ENCODE measurements around the gene ADD2. TPM values are rescaled to one million over a fixed set of nuclear protein-coding genes. Genes with fewer than 3 reads are reported as not detected.
A peak's percentile ranks its signal among the peaks of the same experiment; 100 is the strongest.

ADD2 gene
- total and polyA plus RNA-seq, 2 experiments from 2014 or later: 34.6 to 223 TPM

GRCh38 chr2:70752396-70752795, 15.6 kb downstream of the ADD2 start:
- H3K4me1 Mint-ChIP-seq: peaks cover 49% of the 10 kb centered on the region

GRCh38 chr2:70751881-70752280, 16.1 kb downstream of the ADD2 start:
- Mint-ChIP-seq H3K9me3 (no peaks in the 10 kb centered on the region), H3K4me3 (no peak overlapping the region), H3K36me3 (ENCODE audit: low read depth) (peaks cover 14% of the 10 kb centered on the region), H3K27me3 (ENCODE audit: insufficient read depth, low read depth, poor library complexity) (peaks cover 4% of the 10 kb centered on the region), H3K27ac (no peak overlapping the region), H3K4me1 (peaks cover 49% of the 10 kb centered on the region)
- TF ChIP-seq ZNF331 (CRISPR knock-in tag; IDR thresholded peaks at IDR 0.05; ENCODE audit: low read depth) (no peak), ZNF114 (CRISPR knock-in tag; IDR thresholded peaks at IDR 0.05) (no peak), JUNB (IDR thresholded peaks at IDR 0.05; ENCODE audit: unreplicated experiment) (no peak), EZH2 (IDR thresholded peaks at IDR 0.05; ENCODE audit: low read depth, unreplicated experiment) (no peak)
- Histone ChIP-seq H3K27me3 (ENCODE audit: insufficient read depth) (no peaks in the 10 kb centered on the region), H3K9me2 (ENCODE audit: insufficient read depth) (0 out of 2 replicates have a peak, but pooled peaks cover 3% of the 10 kb centered on the region), H3K4me1 (ENCODE audit: insufficient read depth) (peaks cover 66% of the 10 kb centered on the region), H3K79me2 (replicated peaks; ENCODE audit: insufficient read depth) (peaks cover 100% of the 10 kb centered on the region), H3K36me3 (ENCODE audit: insufficient read depth) (no peaks in the 10 kb centered on the region), H3K4me3 (no peak overlapping the region), H4K20me1 (replicated peaks; ENCODE audit: insufficient read depth) (peaks cover 95% of the 10 kb centered on the region), H3K27ac (ENCODE audit: low read depth) (no peak overlapping the region), H3K4me2 (no peak overlapping the region; the same call in 1 of the 2 replicates), H3F3A (replicated peaks; ENCODE audit: low read depth) (no peaks in the 10 kb centered on the region), H2AFZ (no peak overlapping the region)
- DNase-seq (ENCODE audit: low spot score) (no peak), ATAC-seq (no peak)

More at GRCh38 chr2:70752396-70752795, 15.6 kb downstream of the ADD2 start:
- Histone ChIP-seq H3K27me3 (ENCODE audit: insufficient read depth) (no peaks in the 10 kb centered on the region), H3K4me1 (ENCODE audit: insufficient read depth) (peaks cover 70% of the 10 kb centered on the region), H2AFZ (no peak overlapping the region), H3K79me2 (replicated peaks; ENCODE audit: insufficient read depth) (peaks cover 100% of the 10 kb centered on the region), H3K4me3 (no peak overlapping the region), H3K9me2 (ENCODE audit: insufficient read depth) (0 out of 2 replicates have a peak, but pooled peaks cover 3% of the 10 kb centered on the region), H3K4me2 (no peak overlapping the region; the same call in 1 of the 2 replicates), H3K36me3 (ENCODE audit: insufficient read depth) (no peaks in the 10 kb centered on the region), H3F3A (replicated peaks; ENCODE audit: low read depth) (no peaks in the 10 kb centered on the region), H4K20me1 (replicated peaks; ENCODE audit: insufficient read depth) (peaks cover 96% of the 10 kb centered on the region), H3K27ac (ENCODE audit: low read depth) (no peak overlapping the region)
- ATAC-seq (no peak), DNase-seq (ENCODE audit: low spot score) (no peak)
- H3K4me3 Mint-ChIP-seq: no peak overlapping the region
- H3K27me3 Mint-ChIP-seq (ENCODE audit: insufficient read depth, low read depth, poor library complexity): peaks cover 4% of the 10 kb centered on the region
- H3K9me3 Mint-ChIP-seq: no peaks in the 10 kb centered on the region
- TF ChIP-seq STAT1 (IDR thresholded peaks at IDR 0.05; ENCODE audit: unreplicated experiment): no peak
- no peak for TF ChIP-seq EZH2 (IDR thresholded peaks at IDR 0.05; ENCODE audit: low read depth, unreplicated experiment)
- no peak for TF ChIP-seq ETS1 (IDR thresholded peaks at IDR 0.05)
- no peak for TF ChIP-seq NANOG (IDR thresholded peaks at IDR 0.05; ENCODE audit: borderline replicate concordance)
- TF ChIP-seq EZH2phosphoT487 (IDR thresholded peaks at IDR 0.05; ENCODE audit: unreplicated experiment): no peak
- no peak for TF ChIP-seq JUNB (IDR thresholded peaks at IDR 0.05; ENCODE audit: unreplicated experiment)
- TF ChIP-seq ZNF331 (CRISPR knock-in tag; IDR thresholded peaks at IDR 0.05; ENCODE audit: low read depth): no peak
- peaks cover 12% of the 10 kb centered on the region for H3K36me3 Mint-ChIP-seq (ENCODE audit: low read depth)
- no peak overlapping the region for H3K27ac Mint-ChIP-seq

- Histone ChIP-seq H3F3A (replicated peaks; ENCODE audit: low read depth) (no peaks in the 10 kb centered on the region), H2AFZ (no peak overlapping the region), H3K27me3 (ENCODE audit: insufficient read depth) (no peaks in the 10 kb centered on the region), H3K4me2 (no peak overlapping the region), H3K27ac (ENCODE audit: low read depth) (no peak overlapping the region), H3K9me2 (ENCODE audit: insufficient read depth) (0 out of 2 replicates have a peak, but pooled peaks cover 3% of the 10 kb centered on the region), H3K36me3 (ENCODE audit: insufficient read depth) (no peaks in the 10 kb centered on the region), H3K4me1 (ENCODE audit: insufficient read depth) (peaks cover 81% of the 10 kb centered on the region), H3K4me3 (no peak overlapping the region), H4K20me1 (replicated peaks; ENCODE audit: insufficient read depth) (peaks cover 89% of the 10 kb centered on the region), H3K79me2 (replicated peaks; ENCODE audit: insufficient read depth) (peaks cover 100% of the 10 kb centered on the region)
- Mint-ChIP-seq H3K4me1 (peaks cover 55% of the 10 kb centered on the region), H3K36me3 (ENCODE audit: low read depth) (peaks cover 10% of the 10 kb centered on the region), H3K9me3 (no peaks in the 10 kb centered on the region), H3K27me3 (ENCODE audit: insufficient read depth, low read depth, poor library complexity) (peaks cover 4% of the 10 kb centered on the region), H3K27ac (no peak overlapping the region), H3K4me3 (no peak overlapping the region; the same call in 2 of the 3 replicates)
- peak; percentile 22 for ATAC-seq
- no peak for DNase-seq (ENCODE audit: low spot score)
- no peak for TF ChIP-seq NANOG (IDR thresholded peaks at IDR 0.05; ENCODE audit: borderline replicate concordance)
- no peak for TF ChIP-seq EZH2phosphoT487 (IDR thresholded peaks at IDR 0.05; ENCODE audit: unreplicated experiment)
- TF ChIP-seq CREB1 (CRISPR knock-in tag; IDR thresholded peaks at IDR 0.05; ENCODE audit: low read depth): no peak
- no peak for TF ChIP-seq ZNF462 (CRISPR knock-in tag; IDR thresholded peaks at IDR 0.05)
These were observed 17.7 kb downstream of the ADD2 start for GRCh38 chr2:70750320-70750719.

Measured in GM23338 (cell line).